ENCODE data around the gene DEPP1. TPM values are rescaled to one million over a fixed set of nuclear protein-coding genes. Genes with fewer than 3 reads are reported as not detected.

The DEPP1 gene
- total and polyA plus RNA-seq, 2 of the 13 experiments (the other 11 are each of a cell fraction or from before 2014, with no cell fraction given), result 14.8 to 270 TPM

GRCh38 chr10:44995914-44996669 is 17.5 kb upstream of the DEPP1 start (continued):
- TF ChIP-seq ATF6 (CRISPR knock-in tag; conservative IDR thresholded peaks at IDR 0.05) (no peak), BRF2 (CRISPR knock-in tag; IDR thresholded peaks at IDR 0.05) (no peak), SOX13 (IDR thresholded peaks at IDR 0.05) (peak; percentile 69), SOX13 (CRISPR knock-in tag; conservative IDR thresholded peaks at IDR 0.05 in 1 of 2, IDR thresholded peaks at IDR 0.05 in 1 of 2) (peak in 1 of 2 experiments; percentile 91; a peak in 2 of 4 replicates), ISX (CRISPR knock-in tag; conservative IDR thresholded peaks at IDR 0.05) (no peak), ATRX (CRISPR knock-in tag; IDR thresholded peaks at IDR 0.05; ENCODE audit: borderline replicate concordance) (no peak), PLRG1 (conservative IDR thresholded peaks at IDR 0.05) (no peak), CENPX (CRISPR knock-in tag; IDR thresholded peaks at IDR 0.05) (no peak), CREM (IDR thresholded peaks at IDR 0.05) (peak; percentile 85), CREM (CRISPR knock-in tag; IDR thresholded peaks at IDR 0.05) (no peak), ZNF260 (CRISPR knock-in tag; IDR thresholded peaks at IDR 0.05; ENCODE audit: borderline replicate concordance, low read depth) (no peak), LRRFIP1 (CRISPR knock-in tag; conservative IDR thresholded peaks at IDR 0.05) (no peak), ZNF788 (CRISPR knock-in tag; IDR thresholded peaks at IDR 0.05; ENCODE audit: borderline replicate concordance) (no peak), ZNF580 (CRISPR knock-in tag; IDR thresholded peaks at IDR 0.05; ENCODE audit: borderline replicate concordance, low read depth) (no peak), ZNF256 (CRISPR knock-in tag; conservative IDR thresholded peaks at IDR 0.05) (no peak), E2F2 (CRISPR knock-in tag; IDR thresholded peaks at IDR 0.05; ENCODE audit: borderline replicate concordance) (no peak), POLR2AphosphoS5 (IDR thresholded peaks at IDR 0.05; ENCODE audit: low read depth, low read length) (peak; percentile 57), ZNF512 (CRISPR knock-in tag; IDR thresholded peaks at IDR 0.05) (no peak; the same call in 1 of the 2 replicates), HNRNPLL (IDR thresholded peaks at IDR 0.05; ENCODE audit: low read depth, low read length, poor library complexity, severe bottlenecking) (no peak), SMARCC2 (IDR thresholded peaks at IDR 0.05) (no peak), ZFP36L1 (CRISPR knock-in tag; IDR thresholded peaks at IDR 0.05) (peak; percentile 43; the same call in 1 of the 2 replicates)
